ENCODE measurements around the gene SERINC3.
A peak's percentile ranks its signal among the peaks of the same experiment; 100 is the strongest.
"Not testable (repeated sequence)": the region's sequence is repeated elsewhere in the genome, so short reads cannot be mapped to it uniquely, and the experiment has no call there.

The SERINC3 gene

DNA sequence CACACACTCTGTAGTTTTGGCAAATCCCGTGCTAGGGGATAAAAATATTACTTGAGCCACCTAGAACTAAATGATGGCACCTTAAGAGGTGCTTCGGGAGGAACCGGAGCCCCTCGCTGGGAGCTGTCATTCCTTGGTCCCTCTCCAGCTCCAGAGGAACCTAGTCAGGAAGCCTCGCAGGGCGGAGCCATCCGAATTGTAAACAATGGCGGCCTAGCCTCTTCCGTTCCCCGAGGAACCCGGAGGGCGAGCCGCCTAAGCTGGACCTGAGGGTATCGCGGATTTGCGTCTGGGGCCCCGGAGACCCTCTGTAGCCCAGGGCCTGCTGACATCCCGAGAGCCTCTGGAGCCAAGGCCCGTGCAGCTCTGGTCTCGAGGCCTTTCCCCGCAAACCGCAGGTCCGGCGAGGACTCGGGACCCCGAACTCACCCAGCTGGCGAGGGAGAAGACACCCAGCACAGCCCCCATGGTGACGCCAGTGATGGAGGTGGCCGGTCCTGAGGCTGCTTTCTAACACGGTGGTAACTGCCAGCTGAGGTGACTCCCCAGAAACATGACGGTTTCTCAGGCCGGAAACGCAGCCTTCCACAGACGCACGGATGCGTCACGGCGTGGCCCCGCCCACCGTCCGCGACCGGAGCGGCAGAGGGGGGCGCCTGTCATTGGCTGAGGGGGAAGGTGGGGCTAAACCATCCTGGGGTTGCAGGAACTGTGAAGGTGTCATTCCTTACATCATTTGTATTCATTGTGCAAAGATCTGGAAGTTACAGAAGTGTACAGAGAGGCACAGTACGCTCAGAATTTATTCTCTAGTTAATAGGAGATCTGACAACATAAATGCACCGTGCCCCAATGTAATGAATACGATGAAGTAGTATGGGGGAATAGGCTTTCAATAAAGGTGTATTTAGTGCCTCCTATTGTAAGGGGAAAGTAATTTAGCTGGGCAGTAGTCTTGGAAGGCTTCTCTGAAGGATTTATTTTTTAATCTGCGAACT, at the start of gene SERINC3:
Gene SERINC3, minus strand, starts transcription at position 587 of the 998 bp plus-strand sequence. Its CDS starts 119 bp downstream, at position 468.
- FAIRE-seq = peak; percentile 90

DNA sequence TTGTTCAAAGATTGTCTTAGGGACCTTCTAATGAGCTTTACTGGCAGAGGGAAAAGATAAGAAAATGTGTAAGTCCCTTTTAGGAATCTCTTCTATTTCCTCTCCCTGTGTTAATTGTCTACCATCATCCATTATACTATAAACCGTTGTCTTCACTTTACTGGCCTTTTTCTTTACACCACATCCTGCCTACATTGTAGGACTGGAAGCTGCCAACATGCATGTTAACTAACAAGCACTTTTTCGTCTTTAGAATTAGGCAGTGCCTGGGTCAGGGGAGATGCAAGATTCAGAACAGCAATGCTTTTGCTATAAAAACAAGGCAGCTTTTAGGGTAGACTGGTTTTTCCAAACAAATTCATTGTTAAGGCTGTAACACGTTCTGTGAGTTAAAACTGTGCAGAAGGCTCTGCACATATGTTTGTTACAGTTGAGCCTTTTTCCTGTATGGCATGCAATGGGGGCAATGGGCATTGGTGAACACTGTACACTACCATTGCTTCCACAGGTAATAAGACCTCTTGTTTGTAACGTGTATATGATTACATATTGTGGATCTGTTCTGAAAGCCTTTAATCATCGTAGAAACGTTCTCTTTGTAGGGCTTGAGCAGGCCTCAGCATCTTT, 49.6 kb upstream of the SERINC3 start:
- no peak for FAIRE-seq

DNA sequence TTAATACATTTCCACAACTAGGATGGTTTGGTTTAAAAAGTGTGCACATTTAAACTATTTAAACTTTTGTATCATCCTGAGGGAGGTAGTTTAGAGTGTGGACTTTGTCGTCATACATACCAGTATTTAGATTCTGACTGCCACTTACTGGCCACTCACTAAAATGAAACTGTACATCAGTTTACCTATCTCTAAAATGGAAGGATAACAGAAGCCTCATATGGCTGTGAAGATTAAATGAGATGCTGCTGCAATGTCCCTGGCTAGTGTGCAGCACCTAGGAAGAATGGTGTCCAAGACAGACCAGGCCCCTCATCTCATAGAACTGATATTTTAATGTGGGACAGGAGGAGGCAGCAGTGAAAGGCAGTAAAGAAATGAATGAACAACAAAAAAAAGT, 48.5 kb upstream of the SERINC3 start:
- FAIRE-seq = no peak

DNA sequence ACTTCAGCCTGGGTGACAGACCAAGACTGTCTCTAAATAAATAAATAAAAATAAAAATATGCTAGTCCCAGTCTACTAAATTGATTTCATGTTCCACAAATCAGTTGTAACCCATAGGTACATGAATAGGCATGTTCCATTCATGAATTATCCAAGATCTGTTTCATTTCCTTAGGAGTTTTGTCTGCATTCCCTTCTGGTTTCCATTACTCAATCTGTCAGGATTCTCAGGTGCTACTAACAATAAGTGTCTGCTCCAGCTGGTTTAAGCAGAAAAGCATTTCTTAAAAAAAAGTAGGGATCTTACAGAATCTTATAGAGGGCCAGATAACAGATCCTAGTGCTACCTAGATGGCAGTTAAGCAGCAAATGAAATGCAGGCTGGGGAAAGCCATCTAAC, 44.9 kb upstream of the SERINC3 start:
- no peak for FAIRE-seq

DNA sequence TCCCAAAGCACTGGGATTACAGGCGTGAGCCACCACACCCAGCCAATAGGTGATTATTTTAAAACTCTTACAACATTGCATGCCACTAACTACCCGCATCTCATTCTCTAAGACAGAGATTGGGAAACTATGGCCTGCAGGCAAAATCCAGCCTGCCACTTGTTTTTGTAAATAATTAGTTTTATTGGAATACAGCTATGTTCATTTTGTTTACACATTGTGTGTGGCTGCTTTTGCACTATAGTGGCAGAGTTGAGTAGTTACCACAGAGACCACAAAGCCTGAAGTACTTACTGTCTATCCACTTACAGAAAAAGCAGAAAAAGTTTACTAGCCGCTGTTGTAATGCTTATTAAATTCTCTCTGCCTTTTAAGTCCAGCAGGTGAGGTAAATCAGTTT, 44.1 kb upstream of the SERINC3 start:
- no peak for FAIRE-seq

GRCh38 chr20:44561876-44562275, 40.0 kb upstream of the SERINC3 start:
- no peak for FAIRE-seq

GRCh38 chr20:44560818-44561217, 38.9 kb upstream of the SERINC3 start:
- not testable (repeated sequence) for FAIRE-seq

GRCh38 chr20:44560229-44560628, 38.4 kb upstream of the SERINC3 start:
- no peak for FAIRE-seq

- no peak for FAIRE-seq
Measured at GRCh38 chr20:44559302-44559701, 37.4 kb upstream of the SERINC3 start.

GRCh38 chr20:44552950-44553908, 31.4 kb upstream of the SERINC3 start:
- no peak for FAIRE-seq

DNA sequence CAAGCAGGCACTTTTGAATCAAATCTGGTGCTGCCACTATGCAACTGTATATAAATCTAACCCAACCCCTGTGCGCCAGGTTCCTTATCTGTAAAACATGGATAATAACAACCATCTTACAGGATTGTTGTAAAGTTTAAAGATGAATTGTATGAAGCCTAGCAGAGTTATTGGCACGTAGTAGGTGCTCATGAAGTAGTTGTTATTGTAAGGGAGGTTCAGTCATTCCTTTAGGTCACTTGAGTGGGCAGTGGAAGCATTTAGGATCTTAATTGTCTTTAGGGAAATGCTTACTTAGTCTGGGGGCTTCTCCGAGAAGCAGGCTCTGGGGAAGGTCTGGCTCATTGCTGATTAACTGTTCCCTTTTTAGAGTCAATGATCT, 30.7 kb upstream of the SERINC3 start:
- FAIRE-seq = no peak

- FAIRE-seq = no peak
Measured at GRCh38 chr20:44552050-44552449, 30.2 kb upstream of the SERINC3 start.

DNA sequence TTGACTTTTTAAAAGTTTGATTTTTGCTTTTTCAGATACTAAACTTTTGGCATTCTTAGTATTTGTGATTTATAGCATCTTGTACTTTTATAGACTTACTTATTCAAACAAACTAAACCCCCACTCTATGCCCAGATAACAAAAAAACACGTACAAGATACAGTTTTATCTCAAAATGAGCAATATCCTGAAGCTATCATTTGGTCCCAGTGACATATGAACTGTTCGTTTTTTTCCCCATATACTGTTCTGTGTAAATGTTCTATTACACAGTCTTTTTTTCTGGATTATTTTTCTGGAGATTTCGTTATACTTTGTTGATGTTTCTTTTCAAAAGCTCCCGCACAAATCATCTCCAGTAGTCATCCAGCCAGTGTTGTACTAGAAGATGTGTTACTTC, 27.3 kb upstream of the SERINC3 start:
- no peak for FAIRE-seq

DNA sequence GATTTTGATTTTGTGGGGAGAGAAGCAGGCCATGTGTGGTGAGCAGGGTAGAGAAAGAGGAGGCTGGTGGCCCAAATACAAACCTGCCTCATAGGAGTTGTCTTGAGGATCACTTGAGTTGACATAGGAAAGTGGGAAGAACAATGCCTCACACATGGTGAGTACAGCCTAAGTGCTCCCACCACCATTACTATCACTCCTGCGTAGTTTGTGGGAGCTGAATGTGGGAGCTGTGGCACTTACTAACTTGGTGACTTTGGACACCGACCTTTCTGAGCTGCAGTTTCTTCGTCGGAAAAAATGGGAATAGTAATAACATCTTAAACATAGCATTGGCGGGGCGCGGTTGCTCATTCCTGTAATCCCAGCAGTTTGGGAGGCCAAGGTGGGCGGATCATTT, 25.5 kb upstream of the SERINC3 start:
- no peak for FAIRE-seq

- FAIRE-seq = no peak
Measured at GRCh38 chr20:44544263-44544662, 22.4 kb upstream of the SERINC3 start.

GRCh38 chr20:44543358-44543757, 21.5 kb upstream of the SERINC3 start:
- FAIRE-seq = no peak

DNA sequence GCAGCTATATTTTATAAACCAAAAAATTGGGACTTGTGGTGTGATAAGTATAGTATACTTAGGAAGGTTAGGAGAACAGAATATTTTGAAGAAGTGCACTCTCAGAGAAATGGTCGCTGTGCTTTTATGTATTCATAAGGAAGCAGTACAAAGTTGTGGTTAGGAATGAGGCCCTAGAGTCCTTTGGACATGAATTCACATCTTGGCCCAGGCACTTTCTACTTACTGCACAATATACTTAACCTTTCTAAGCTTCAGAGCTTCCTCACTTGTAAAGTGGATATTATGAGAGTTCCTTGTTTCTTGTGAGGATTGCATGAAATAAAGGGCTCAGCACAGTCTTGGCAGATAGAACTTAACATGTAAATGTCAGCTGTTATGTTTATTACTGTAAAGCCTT, 21.0 kb upstream of the SERINC3 start:
- no peak for FAIRE-seq

DNA sequence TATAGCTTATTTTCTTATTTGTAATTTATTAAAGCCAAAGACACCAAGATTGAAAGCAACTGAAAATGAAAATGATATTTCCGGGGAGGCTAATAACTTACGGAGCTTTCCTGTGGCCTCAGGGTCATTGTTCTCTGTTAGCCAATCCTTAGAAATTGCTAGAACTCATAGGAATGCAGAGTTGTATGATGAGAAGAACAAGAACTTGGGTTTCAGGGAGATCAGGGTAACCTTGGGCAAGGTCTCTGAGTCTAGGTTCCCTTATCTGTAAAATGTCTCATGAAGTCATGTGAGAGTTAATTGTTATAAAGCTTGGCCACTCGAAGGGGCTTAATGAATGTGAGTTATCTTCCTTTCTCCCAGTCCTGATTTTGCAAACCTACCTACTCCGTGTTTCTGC, 20.1 kb upstream of the SERINC3 start:
- no peak for FAIRE-seq

DNA sequence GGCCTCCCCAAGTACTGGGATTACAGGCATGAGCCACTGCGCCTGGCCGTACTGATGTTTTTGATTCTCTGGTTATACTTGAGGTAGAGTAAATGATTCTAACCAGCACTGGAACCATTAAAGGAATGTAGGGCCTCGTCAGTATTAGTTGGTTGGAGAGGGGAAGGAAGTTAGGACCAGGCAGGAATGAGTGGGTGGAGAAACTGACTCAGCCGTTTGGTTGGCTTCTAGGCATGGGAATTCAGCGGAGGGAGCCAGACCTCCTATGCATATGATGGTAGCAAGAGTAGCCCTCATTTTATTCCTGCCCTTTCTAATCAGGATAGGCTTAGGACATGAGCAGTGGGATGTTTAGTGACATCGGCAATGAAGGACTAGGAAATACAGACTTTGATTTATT, 19.0 kb upstream of the SERINC3 start:
- no peak for FAIRE-seq

GRCh38 chr20:44537993-44538392, 16.1 kb upstream of the SERINC3 start:
- no peak for FAIRE-seq

GRCh38 chr20:44536175-44536574, 14.3 kb upstream of the SERINC3 start:
- FAIRE-seq = no peak

- FAIRE-seq = no peak
Measured at GRCh38 chr20:44533928-44534327, 12.1 kb upstream of the SERINC3 start.

- FAIRE-seq = no peak
Measured at GRCh38 chr20:44532981-44533331, 11.1 kb upstream of the SERINC3 start.

Measured in A204.1 (cell line).